HG02885 (cell line): ENCODE data around the gene ADGRB3.
"Not testable (repeated sequence)": the region's sequence is repeated elsewhere in the genome, so short reads cannot be mapped to it uniquely, and the experiment has no call there.

Experiments used
- ATAC-seq: cut with Tn5 transposase; IDR thresholded peaks from one replicate; pipeline ENCODE4 v1.9.1; 2021; ENCODE audit warnings: mild to moderate bottlenecking; ENCODE audit not compliant: unreplicated experiment, poor library complexity

The ADGRB3 gene

GRCh38 chr6:69286331-69286730 lies 651.2 kb downstream of the ADGRB3 start:
- ATAC-seq: no peak

- not testable (repeated sequence) for ATAC-seq
These were observed 653.1 kb downstream of the ADGRB3 start for GRCh38 chr6:69288198-69288597.

DNA sequence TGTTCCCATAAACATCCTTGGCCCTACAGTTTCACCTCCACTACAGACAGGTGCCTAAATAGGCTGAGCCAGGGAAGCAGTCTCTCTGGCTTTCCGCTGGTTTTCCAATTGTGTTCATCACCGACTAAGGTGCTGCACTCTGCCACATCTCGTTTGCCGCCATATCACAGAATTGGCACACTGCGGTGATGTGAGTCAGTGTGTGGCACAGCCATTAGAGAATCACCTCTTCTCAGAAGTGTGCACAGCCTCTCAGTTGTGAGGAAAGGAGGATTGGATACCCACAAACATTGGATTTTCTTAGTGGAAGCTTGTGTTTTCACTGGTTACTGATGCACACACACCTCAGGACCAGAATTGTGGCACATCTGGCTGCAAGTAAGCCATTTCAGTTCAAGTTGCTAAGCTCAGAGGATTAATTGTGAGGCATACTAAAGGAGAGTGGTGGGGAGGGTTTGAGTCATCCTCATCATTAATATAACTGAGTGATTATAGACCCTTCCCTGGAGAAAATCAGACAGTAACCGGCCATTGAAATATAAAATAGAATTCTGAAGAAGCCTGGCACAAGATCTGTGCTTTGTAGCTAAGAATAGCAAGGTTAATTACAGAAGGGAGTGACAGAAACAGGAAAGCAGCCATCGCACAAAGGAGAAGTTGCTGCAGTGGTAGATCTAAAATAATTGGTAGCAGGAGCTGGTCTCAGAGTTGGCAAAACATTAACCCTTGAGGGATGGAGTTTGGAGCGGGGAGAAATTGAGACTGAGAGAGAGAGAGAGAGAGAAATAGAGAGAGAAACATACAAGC lies 654.8 kb downstream of the ADGRB3 start:
- ATAC-seq: no peak

- ATAC-seq: no peak
These were observed 658.4 kb downstream of the ADGRB3 start for GRCh38 chr6:69293471-69293870.

GRCh38 chr6:69294407-69294806 lies 659.3 kb downstream of the ADGRB3 start:
- ATAC-seq: no peak

GRCh38 chr6:69294862-69295261 lies 659.8 kb downstream of the ADGRB3 start:
- no peak for ATAC-seq

- no peak for ATAC-seq
These were observed 668.3 kb downstream of the ADGRB3 start for GRCh38 chr6:69303382-69303781.

DNA sequence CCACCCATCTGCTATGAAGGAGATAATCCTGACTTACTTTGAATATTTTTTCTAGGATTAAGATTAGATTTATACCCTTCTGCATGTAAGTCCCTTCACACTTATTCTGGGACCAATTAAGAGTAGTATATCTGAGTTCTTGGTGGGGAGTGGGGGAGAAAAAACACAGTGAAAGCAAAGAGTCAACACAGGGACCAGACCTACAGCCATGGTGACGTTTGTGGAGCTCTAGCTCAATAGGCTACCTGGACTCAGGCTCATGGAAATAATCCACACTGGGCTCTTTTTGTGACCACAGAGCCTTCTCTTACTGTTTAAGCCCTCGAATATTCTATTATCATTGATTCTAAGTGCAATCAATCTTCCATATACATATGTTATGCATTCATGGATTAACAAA lies 670.4 kb downstream of the ADGRB3 start:
- ATAC-seq: no peak

DNA sequence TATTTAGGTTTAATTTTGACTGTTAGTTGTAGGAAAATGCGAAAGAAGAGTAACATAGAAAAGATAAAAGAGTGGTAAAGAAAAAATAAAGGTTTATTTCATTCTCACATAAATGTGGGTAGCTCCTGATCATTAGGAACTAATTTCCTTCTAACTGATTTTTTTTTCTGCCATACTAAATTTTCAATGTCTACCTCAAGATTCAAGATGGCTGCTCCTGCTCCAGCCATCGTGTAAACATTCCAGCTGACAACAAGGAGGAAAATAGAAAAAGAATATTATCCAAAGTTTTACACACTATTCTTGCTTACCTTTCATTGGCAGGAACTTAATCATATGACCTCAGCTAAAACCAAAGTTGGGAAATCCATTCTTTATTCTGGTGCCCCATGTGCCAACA lies 673.5 kb downstream of the ADGRB3 start:
- no peak for ATAC-seq

GRCh38 chr6:69311888-69312287 lies 676.8 kb downstream of the ADGRB3 start:
- no peak for ATAC-seq

DNA sequence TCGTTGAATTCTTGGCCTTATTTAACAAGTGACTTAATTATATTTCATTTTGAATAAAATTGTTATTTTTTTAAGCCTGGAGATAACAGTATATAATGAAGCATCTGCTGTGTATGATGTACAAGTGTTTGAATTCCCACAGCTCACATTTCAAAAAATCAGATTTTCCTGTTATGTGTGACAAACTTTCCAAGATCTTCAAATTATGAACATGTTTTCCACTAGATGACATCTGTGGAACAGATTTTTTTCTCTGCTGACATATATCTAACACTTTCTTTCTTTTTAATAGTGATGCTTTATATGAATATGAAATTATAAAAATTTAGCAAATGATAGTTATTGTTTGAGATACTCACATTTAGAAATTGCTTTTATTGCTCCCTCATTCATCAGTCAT lies 678.9 kb downstream of the ADGRB3 start:
- no peak for ATAC-seq

- ATAC-seq: no peak
These were observed 679.4 kb downstream of the ADGRB3 start for GRCh38 chr6:69314531-69314930.

DNA sequence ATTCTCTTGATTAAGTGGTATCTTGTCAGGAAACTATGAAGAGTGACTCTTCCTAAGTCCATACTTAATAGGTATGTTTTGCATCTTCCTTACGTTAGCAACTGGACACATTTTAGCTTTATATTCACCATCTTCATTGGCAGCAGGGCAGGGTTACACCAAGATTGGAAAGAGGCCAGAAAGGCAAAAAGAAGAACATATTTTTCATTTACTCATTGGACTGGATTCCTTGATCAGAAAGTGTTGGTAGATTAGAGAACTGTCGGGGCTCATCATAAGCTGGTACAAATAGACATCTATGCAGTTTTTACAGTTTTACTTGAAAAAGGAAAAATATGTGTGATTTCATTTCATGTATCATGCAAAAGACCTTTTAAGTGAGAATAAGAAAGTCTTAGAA lies 696.8 kb downstream of the ADGRB3 start:
- ATAC-seq: no peak

DNA sequence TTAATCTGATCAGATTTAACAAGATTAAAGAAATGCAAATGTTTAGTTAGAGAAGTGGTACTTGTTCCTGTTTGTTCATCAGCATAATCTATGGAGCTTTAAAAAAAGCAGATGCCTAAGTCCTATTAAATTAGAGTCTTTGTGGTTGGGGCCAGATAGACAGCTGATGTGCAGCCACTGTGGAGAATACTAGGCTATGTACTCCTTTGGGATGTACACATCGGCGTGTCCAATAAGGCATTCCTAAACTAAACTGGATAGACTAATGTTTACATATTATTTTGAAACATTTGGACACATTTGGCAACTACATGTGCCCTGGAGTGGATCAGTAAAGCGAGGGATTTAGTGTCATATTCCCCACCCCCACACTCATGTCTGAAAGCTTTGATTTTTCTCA lies 702.2 kb downstream of the ADGRB3 start:
- ATAC-seq: no peak

DNA sequence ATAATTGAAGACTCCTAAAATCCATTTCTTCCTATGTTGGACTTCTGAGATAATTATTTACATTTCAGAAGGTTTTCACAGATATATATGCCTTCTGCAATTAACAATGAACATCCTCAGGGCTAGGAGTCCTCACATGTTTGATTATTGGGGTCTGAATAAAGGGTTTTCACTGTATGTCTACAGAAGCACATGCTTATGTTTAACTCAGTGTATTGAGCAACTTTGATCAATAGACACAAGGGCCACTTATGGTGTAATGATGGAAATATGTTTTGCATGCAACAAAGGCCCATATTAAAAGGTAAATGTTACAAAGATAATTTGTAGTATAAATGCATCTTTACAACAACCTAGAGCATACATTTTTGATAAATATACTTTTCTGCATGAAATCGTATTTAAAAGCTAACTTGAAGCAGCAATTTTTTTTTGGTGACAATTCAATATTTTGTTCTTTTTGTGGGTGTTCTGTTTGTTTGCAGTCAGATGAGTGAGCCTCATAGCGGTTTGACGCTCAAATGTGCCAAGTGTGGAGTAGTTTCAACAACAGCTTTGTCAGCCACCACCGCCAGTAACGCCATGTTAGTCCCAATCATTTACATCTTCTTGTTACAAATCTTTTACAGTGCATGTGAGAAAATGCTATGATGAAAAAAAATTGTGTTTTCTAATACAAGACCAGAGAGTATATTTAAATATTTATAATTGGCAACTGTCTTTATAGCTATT lies 703.5 kb downstream of the ADGRB3 start:
- ATAC-seq: no peak

GRCh38 chr6:69339163-69339550 lies 704.1 kb downstream of the ADGRB3 start:
- ATAC-seq: no peak

GRCh38 chr6:69340196-69340595 lies 705.1 kb downstream of the ADGRB3 start:
- no peak for ATAC-seq

GRCh38 chr6:69343851-69344250 lies 708.8 kb downstream of the ADGRB3 start:
- ATAC-seq: no peak

GRCh38 chr6:69349771-69350170 lies 714.7 kb downstream of the ADGRB3 start:
- ATAC-seq: no peak

GRCh38 chr6:69362209-69362608 lies 727.1 kb downstream of the ADGRB3 start:
- no peak for ATAC-seq

- ATAC-seq: no peak
These were observed 731.7 kb downstream of the ADGRB3 start for GRCh38 chr6:69366831-69367230.

DNA sequence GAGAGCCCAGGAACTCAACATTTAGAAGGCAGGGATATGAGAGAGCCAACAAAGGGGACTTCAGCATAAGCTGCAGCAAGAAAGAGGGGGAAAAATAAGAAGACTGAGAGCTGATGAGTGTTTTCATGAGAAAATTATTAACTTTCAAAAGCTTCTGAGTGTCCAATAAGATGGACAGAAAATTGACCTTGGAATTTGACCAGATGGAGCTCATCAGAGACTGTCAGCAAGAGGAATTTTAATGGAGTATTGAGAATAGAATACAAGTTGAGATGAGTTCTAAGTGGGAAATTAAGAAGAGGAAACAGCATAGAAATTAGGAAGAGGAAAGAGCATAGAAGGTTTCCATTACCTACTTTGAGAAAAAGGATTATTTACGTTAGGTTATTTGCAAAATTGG lies 733.5 kb downstream of the ADGRB3 start:
- ATAC-seq: no peak
